HepG2 (cell line): ENCODE measurements around the gene RFX2. TPM values are rescaled to one million over a fixed set of nuclear protein-coding genes. Genes with fewer than 3 reads are reported as not detected.

ENCODE experiments used
- HIVEP1 ChIP-seq: sonication (generic); formaldehyde crosslinking; IDR thresholded peaks from 2 replicates; pipeline ENCODE4 v1.4.0; 2020; ENCODE audit warnings: mild to moderate bottlenecking, missing genetic modification reagents
- IKZF5 ChIP-seq: IDR thresholded peaks from 2 replicates; pipeline ENCODE4 v1.6.1; 2018; ENCODE audit warnings: missing genetic modification reagents, mild to moderate bottlenecking, missing compliant biosample characterization
- KDM5A ChIP-seq: fragments of 200-600 bp; sonication (generic); IDR thresholded peaks from 2 replicates; pipeline ENCODE4 v1.7.0; 2018; ENCODE audit warnings: antibody characterized with exemption, mild to moderate bottlenecking, low read length, borderline replicate concordance
- NCOA1 ChIP-seq: sonication (generic); formaldehyde crosslinking; IDR thresholded peaks from 2 replicates; pipeline ENCODE4 v1.9.0; 2021; ENCODE audit warnings: missing genetic modification reagents
- NCOA5 ChIP-seq: sonication (generic); formaldehyde crosslinking; IDR thresholded peaks from 2 replicates; pipeline ENCODE4 v1.4.0; 2020; ENCODE audit warnings: missing genetic modification reagents
- PREB ChIP-seq: sonication (generic); formaldehyde crosslinking; IDR thresholded peaks from 2 replicates; pipeline ENCODE4 v1.4.0; 2020; ENCODE audit warnings: missing genetic modification reagents
- RNF219 ChIP-seq: sonication (generic); formaldehyde crosslinking; IDR thresholded peaks from 2 replicates; pipeline ENCODE4 v1.5.0; 2020; ENCODE audit warnings: mild to moderate bottlenecking, missing genetic modification reagents
- SALL2 ChIP-seq: sonication (generic); formaldehyde crosslinking; IDR thresholded peaks from 2 replicates; pipeline ENCODE4 v1.8.1; 2023; ENCODE audit warnings: mild to moderate bottlenecking, missing genetic modification reagents, inconsistent platforms
- ZNF282 ChIP-seq: fragments of 450-650 bp; IDR thresholded peaks from 2 replicates; pipeline ENCODE4 v1.6.1; 2018; ENCODE audit not compliant: partially characterized antibody
- ZNF414 ChIP-seq: sonication (generic); formaldehyde crosslinking; IDR thresholded peaks from 2 replicates; pipeline ENCODE4 v1.5.0; 2020; ENCODE audit warnings: missing genetic modification reagents
- ZNF460 ChIP-seq: sonication (generic); formaldehyde crosslinking; IDR thresholded peaks from 2 replicates; pipeline ENCODE4 v1.5.1; 2020; ENCODE audit warnings: missing genetic modification reagents, mild to moderate bottlenecking, borderline replicate concordance
- ZNF646 ChIP-seq: sonication (generic); formaldehyde crosslinking; IDR thresholded peaks from 2 replicates; pipeline ENCODE4 v1.9.0; 2021; ENCODE audit warnings: mild to moderate bottlenecking, missing genetic modification reagents
- ZNF674 ChIP-seq: sonication (generic); formaldehyde crosslinking; IDR thresholded peaks from 2 replicates; pipeline ENCODE4 v1.5.0; 2020; ENCODE audit warnings: low read depth, mild to moderate bottlenecking, missing genetic modification reagents
- ZNF710 ChIP-seq: sonication (generic); formaldehyde crosslinking; IDR thresholded peaks from 2 replicates; pipeline ENCODE4 v1.5.0; 2020; ENCODE audit warnings: mild to moderate bottlenecking, missing genetic modification reagents, borderline replicate concordance
- polyA plus RNA-seq, 8 experiments: library from polyadenylated mRNA; depleted of rRNA in 3 of 8; stranded (reverse) in 7 of 8; unstranded in 1 of 8; fragments of >200 nt; fragmentation: Illumina TruSeq in 4 of 8; extraction: Trizol in 4 of 8; gene quantifications; 2 replicates each; pipeline versions ENCODE4 v1.2.1 to v1.2.3, GENCODE V29; 2011 to 2016; ENCODE audit warnings: low read depth in 4 of 8, missing spikeins in 1 of 8, mixed read lengths in 1 of 8; ENCODE audit not compliant: insufficient read depth in 1 of 8
- total RNA-seq, 5 experiments: library from RNA; depleted of rRNA; stranded (reverse); fragments of >200 nt; fragmentation: Illumina TruSeq; extraction: Trizol; gene quantifications; 2 replicates each; pipeline ENCODE4 v1.2.3, GENCODE V29; 2016; ENCODE audit warnings: low read depth in 1 of 5

Gene RFX2
- total and polyA plus RNA-seq, 2 of the 13 experiments (the other 11 are each of a cell fraction or from before 2014, with no cell fraction given) = 2.8 to 3.3 TPM

GRCh38 chr19:5977785-5978605, 132.3 kb downstream of the RFX2 start, which contains the start of gene RANBP3 (continued):
- peak; percentile 94 for TF ChIP-seq NCOA1
- TF ChIP-seq ZNF710 (CRISPR knock-in tag) = peak; percentile 88
- peak; percentile 100 for TF ChIP-seq RNF219
- TF ChIP-seq ZNF414 (CRISPR knock-in tag) = peak; percentile 100
- peak; percentile 100 for TF ChIP-seq IKZF5
- TF ChIP-seq HIVEP1 = peak; percentile 99
- peak; percentile 99 for TF ChIP-seq PREB (CRISPR knock-in tag)
- peak; percentile 88 for TF ChIP-seq NCOA5 (CRISPR knock-in tag)
- peak; percentile 100 for TF ChIP-seq SALL2 (CRISPR knock-in tag)
- peak; percentile 99; the same call in 1 of the 2 replicates for TF ChIP-seq ZNF674 (CRISPR knock-in tag)
- peak; percentile 90 for TF ChIP-seq KDM5A
- TF ChIP-seq ZNF646 (CRISPR knock-in tag) = peak; percentile 71
- peak; percentile 77; the same call in 1 of the 2 replicates for TF ChIP-seq ZNF460 (CRISPR knock-in tag)
- TF ChIP-seq ZNF282 = no peak
